ENCODE measurements around the gene HERC2.

HERC2 gene

DNA sequence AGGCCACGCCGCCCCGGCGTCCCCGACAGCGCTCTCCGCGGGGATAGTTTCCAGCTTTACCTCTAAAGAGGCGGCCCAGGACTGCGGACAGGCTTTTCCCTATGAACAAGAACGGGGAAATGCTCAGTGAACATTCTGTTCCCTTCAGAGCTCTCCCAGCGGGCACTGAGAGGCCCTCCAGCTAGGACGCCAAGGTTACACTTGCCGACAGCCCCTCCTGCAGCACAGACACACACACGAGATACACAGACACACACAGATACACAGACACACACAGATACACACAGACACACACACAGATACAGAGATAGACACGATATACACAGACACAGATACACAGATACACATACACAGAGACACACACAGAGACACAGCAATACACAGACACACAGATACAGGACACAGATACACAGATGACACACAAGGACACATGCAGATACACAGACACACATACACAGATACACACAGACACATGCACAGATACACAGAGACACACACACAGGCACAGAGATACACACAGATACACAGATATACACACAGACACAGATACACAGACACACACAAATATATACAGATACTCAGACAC, 222.3 kb downstream of the HERC2 start:
- DNase-seq (ENCODE audit: low read depth in 3 of 3): no peak

GRCh38 chr15:28098766-28099554, 223.0 kb downstream of the HERC2 start, which contains the start of gene OCA2:
Gene OCA2 (minus strand): TSS chr15:28099315. CDS start chr15:28081874, 17,441 bp downstream.
- peak in 1 of 3 donors; percentile 57 for DNase-seq (ENCODE audit: low read depth in 3 of 3)

- no peak for DNase-seq (ENCODE audit: low read depth in 3 of 3)
Measured at GRCh38 chr15:28098360-28098765, 223.6 kb downstream of the HERC2 start.

DNA sequence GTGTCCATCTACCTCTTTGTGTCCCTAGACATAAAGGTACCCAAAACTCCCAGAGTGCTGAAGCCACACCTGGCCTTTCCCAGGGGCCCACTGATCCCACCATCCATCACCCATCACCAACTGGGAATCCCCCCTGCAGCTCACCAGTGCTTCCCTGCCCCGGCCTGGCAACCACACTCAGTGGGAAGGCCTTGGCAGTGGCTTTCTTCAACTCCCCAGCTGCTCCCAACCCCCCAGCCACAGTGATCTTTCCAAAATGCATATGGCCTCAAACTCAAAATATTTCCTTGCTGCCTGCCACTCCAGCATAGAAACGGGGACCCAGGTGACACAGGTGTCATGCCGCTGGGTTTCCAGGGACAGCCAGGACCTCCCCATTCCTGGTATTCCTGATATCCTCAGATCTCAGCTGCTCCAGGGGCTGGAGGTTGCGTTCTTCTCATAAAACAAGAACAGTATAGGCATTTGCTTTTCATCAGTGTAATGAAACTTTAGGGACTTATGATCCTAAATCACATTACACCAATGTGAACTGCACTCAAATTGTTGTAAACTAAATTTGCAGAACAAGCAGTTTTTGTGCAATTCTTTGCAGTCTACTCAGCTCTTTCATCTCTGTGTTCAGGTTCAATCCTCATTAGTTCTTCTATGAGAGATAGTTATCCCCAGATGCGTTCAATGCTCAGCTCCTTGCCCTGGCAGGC, 224.2 kb downstream of the HERC2 start:
- no peak for DNase-seq (ENCODE audit: low read depth in 3 of 3)

DNA sequence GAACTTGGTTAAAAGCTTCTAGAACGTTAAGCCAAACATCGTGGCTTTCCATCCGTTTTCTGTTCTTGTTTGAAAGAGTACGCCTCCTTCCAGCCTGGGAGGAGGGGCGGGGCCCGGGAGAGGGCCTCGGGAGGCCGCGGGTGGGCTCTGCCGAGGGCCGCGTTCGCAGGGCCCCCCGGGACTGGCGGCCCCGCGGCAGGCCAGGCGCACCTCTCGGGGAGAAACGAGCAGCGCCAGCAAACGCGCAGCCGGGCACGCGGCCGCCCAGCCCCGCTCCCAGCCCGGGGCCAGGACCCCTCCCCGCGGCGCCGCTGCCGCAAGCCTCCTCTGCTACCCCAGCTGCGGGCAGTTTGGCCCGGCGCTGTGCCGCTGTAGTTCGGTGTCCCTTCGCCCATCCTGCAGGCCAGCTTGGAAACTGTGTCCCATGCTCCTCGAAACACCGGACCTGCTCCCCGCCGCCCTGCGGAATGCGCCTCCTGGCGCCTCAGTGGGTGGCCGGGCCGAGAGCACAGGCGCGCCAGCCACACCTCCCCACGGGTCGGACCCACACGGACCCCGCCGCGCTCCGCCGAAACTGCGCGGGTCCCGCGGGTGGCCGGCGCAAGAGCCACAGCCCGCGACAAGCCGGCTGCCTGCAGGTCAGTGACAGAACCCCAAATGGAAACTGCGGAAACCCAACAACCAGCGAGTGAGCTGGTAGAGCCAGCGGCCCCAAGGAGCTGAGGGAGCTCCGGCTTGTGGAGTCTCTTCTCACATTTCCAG, 225.1 kb downstream of the HERC2 start:
- no peak for DNase-seq (ENCODE audit: low read depth in 3 of 3)

DNA sequence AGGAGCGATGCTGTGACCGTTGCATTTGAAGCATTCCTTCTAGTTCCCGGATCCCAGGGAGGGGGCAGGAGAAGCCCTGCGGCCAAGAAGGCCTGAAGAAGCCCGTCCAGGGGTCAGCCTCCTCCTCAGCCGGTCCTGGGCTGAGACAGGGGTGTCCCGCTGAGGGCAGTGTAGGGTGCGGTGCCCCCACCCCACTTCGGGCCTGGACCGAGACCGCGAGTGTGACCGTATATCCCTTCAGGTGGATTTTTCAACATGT, 225.6 kb downstream of the HERC2 start:
- DNase-seq (ENCODE audit: low read depth in 3 of 3): no peak

- no peak for DNase-seq (ENCODE audit: low read depth in 3 of 3)
Measured at GRCh38 chr15:28094732-28095521, 227.1 kb downstream of the HERC2 start.

- no peak for DNase-seq (ENCODE audit: low read depth in 3 of 3)
Measured at GRCh38 chr15:28093752-28094535, 228.0 kb downstream of the HERC2 start.

DNA sequence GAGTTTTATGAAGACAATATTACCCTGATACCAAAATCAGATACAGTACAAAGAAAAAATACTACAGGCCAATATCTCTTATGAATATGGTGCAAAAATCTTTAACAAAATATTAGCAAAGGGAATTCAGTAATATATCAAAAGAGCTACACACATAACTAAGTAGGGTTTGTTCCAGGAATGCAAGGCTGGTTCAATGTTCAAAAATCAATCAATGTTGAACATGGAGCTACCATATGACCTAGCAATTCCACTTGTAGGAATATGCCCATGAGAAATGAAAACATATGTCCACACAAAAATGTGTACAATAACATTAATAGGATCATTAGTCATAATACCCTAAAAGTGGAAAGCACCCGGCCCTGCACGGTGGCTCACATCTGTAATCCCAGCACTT, 230.7 kb downstream of the HERC2 start:
- no peak for DNase-seq (ENCODE audit: low read depth in 3 of 3)

DNA sequence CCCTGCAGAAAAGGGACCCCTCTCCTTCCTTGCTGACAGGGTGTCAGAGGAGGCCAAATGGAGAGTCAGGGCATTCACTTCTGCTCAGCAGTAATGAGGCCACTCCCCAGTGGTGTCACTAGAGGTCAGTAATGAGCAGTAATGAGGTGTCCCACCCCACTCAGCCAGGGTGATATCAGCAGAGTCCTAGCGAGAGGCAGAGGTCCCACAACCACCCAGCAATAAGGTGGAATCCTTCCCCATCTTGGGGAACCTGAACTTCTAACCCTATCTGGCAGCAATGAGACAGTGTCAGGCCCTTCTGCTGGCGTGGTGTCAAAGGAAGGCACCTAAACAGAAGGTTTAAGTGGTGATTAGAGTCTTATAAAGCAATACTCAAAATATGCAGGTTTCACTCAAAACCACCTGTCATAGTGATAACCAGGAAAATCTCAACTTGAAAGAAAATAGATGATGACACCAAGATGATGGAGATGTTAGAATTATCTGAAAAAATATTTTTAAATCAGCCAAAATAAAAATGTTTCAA, 235.7 kb downstream of the HERC2 start:
- DNase-seq (ENCODE audit: low read depth in 3 of 3): peak in 1 of 3 donors; percentile 48

DNA sequence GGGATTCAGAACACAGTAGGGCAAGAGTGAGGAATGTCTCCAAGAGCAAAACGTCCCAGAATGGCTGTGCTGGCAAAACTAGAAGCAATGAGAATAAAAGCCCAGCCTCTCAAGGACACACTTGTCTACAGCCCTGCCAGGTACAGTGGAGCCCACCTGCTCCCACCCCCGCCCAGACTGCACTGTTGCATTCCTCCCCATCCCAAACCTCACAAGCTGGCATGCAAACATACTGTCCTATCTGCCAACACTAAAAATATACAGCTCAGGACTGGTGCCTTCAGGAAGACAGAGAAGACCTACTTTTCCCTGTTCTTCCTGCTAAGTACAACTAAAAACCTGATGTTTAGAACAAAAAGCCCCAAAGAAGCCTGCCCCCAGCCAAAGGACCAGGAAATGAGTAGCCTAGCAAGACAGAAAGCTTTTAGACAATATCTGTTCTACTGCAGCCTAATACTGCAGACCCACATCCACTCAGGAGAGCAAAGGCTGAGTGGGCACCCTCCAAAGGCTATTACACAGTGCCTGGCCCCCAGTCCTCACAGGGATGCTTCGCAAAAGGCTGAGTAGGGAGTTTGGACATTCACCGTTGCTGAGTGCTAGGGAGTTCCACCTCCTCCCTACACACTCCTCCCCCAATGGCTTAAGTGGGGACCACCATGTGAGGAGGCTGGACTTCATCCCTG, 236.3 kb downstream of the HERC2 start:
- DNase-seq (ENCODE audit: low read depth in 3 of 3): no peak

DNA sequence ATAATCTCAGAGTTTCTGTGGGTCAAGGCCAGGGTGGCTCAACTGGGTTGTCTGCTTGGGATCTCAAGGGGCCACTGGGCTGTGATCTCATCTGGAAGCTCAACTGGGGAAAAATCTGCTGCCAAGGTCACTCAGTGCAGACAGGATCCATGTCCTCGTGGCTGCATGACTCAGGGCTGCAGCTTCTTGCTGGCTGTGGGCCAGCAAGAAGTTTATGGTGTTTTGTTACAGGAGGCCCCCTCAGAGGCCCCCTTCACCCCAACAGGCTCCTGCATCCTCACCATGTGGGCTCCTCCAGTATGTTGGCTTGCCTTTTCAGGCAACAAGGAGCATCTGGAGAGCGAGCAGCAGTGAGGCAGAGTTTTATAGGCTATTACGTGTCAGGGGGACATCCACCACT, 237.4 kb downstream of the HERC2 start:
- no peak for DNase-seq (ENCODE audit: low read depth in 3 of 3)

- DNase-seq (ENCODE audit: low read depth in 3 of 3): no peak
Measured at GRCh38 chr15:28082891-28083684, 238.9 kb downstream of the HERC2 start.

GRCh38 chr15:28081594-28081993, 240.4 kb downstream of the HERC2 start:
- no peak for DNase-seq (ENCODE audit: low read depth in 3 of 3)

DNA sequence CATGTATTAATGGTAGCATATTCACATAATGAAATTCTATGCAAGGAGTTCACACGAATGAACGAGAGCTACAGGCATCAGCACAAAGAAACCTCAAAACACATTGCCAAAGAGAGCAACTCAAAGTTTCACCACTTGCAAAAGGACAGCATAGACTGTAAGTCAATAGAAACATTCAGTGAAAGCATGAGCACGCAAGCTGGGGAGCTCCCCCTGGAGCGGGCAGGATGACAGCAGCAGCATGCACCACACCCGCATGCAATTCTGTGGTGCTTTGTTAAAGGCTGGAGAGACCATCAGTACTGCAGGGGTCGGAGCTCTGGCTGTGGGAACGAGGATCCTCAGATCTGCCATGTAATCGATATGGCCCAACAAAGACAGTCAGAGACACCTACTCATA, 241.6 kb downstream of the HERC2 start:
- DNase-seq (ENCODE audit: low read depth in 3 of 3): no peak

GRCh38 chr15:28079313-28079969, 242.5 kb downstream of the HERC2 start:
- DNase-seq (ENCODE audit: low read depth in 3 of 3): no peak

- no peak for DNase-seq (ENCODE audit: low read depth in 3 of 3)
Measured at GRCh38 chr15:28078191-28078719, 243.7 kb downstream of the HERC2 start.

DNA sequence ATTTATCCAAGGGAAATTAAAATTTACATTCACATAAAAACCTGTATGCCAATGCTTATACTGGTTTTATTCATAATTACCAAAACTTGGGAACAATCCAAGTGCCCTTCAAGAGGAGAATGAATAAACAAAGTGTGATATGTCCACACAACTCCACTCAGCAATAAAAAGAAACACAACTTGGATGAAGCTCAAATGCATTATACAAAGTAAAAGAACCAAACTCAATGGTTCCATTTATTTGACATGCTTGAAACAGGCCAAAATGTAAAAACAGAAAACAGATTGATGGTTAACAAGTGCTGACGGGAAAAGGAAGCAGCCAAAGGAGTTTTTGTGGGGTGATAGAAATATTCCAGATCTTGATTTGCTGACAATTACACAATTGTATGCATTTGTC, 246.4 kb downstream of the HERC2 start:
- no peak for DNase-seq (ENCODE audit: low read depth in 3 of 3)

Measured in stimulated activated CD4-positive, alpha-beta T cell treated with anti-CD3 and anti-CD28 coated beads, TNF-alpha, amount 100 ng/mL, for 48 hours (primary cell).